Heart left ventricle (tissue), 13 donors: ENCODE results near the gene UBAP1.

Experiments
- CTCF ChIP-seq, 12 donors: fragments of 200-600 bp; sonication (generic) in 4 of 12; IDR thresholded peaks; one replicate each; pipeline versions ENCODE4 v1.5.0 to v1.8.0; 2018 to 2022; ENCODE audit warnings: antibody characterized with exemption in 12 of 12, mild to moderate bottlenecking in 5 of 12
- POLR2A ChIP-seq, 2 donors: fragments of 450-650 bp; IDR thresholded peaks; one replicate each; pipeline ENCODE4 v1.6.1; 2017; ENCODE audit warnings: antibody characterized with exemption in 2 of 2, mild to moderate bottlenecking in 2 of 2, moderate library complexity in 2 of 2
- donor health status: ischemic (EF 13 %, LVEDD 7.1; RV severe dilation, severe dysfunction).
- donor health status: DM: no; HTN: yes; CAD: no.
- donor health status: DM: no; HTN: no; CAD: no.
- donor health status: ischemic (EF 25% LVEDD 6.9; RV normal size, moderate dysfunction).
- donor health status: ischemic (EF 25% LVEDD 5.7; RV mildly dilated, moderate dysfunction).
- donor health status: ischemic (EF 35%, LVEDD 5.7; RV mildly dilated, moderate dysfunction).
- donor health status: nonischemic (EF 11% LVEDD 7.7; RV severe dilation, severe dysfunction).
- donor health status: DM: yes; HTN: yes; CAD: no.
- donor health status: PGD.
- donor health status: ischemic (EF 29% LVEDD 5.4; RV normal size, mild dysfunction).
- donor health status: nonischemic (EF 23%, LVEDD 6.1; RV moderate dilation, normal function).

- TF ChIP-seq CTCF (IDR thresholded peaks at IDR 0.05) (no peak), POLR2A (IDR thresholded peaks at IDR 0.05) (no peak)
Observed at GRCh38 chr9:34282096-34282495, 103.3 kb downstream of the UBAP1 start.
